Neuronal stem cell (in vitro differentiated cells): ENCODE results near the gene ACSL5.
"Not testable (repeated sequence)": the region's sequence is repeated elsewhere in the genome, so short reads cannot be mapped to it uniquely, and the experiment has no call there.

Experiments
- DNase-seq: peaks from one replicate; pipeline ENCODE4 v3.0.0-alpha.2; 2013; ENCODE audit warnings: low spot score
- H2AFZ ChIP-seq: one replicate; pipeline ENCODE4 v1.6.1; 2013; ENCODE audit warnings: mild to moderate bottlenecking, low read length, inconsistent platforms
- H2AK5ac ChIP-seq: 2 replicates; pipeline ENCODE4 v1.6.1; 2013; ENCODE audit warnings: low read depth, mild to moderate bottlenecking, inconsistent platforms, low read length, moderate library complexity, mixed read lengths
- H2BK120ac ChIP-seq: 2 replicates; pipeline ENCODE4 v1.6.1; 2013; ENCODE audit warnings: low read depth, mild to moderate bottlenecking, inconsistent platforms, low read length, moderate library complexity, mixed read lengths
- H2BK12ac ChIP-seq: one replicate; pipeline ENCODE4 v1.6.1; 2013; ENCODE audit warnings: low read length, inconsistent platforms
- H2BK15ac ChIP-seq: 2 replicates; pipeline ENCODE4 v1.6.1; 2013; ENCODE audit warnings: mild to moderate bottlenecking, low read length, inconsistent platforms, mixed read lengths
- H2BK5ac ChIP-seq: one replicate; pipeline ENCODE4 v1.6.1; 2013; ENCODE audit warnings: inconsistent platforms, mild to moderate bottlenecking, low read length, moderate library complexity
- H3K14ac ChIP-seq: one replicate; pipeline ENCODE4 v1.6.1; 2013; ENCODE audit warnings: low read length, inconsistent platforms
- H3K18ac ChIP-seq: 2 replicates; pipeline ENCODE4 v1.6.1; 2013; ENCODE audit warnings: low read length, inconsistent platforms
- H3K23ac ChIP-seq: 2 replicates; pipeline ENCODE4 v1.6.1; 2013; ENCODE audit warnings: low read depth, mild to moderate bottlenecking, mixed read lengths, low read length, inconsistent platforms; ENCODE audit not compliant: poor library complexity
- H3K27ac ChIP-seq: replicated peaks from 3 replicates; pipeline ENCODE4 v1.5.1; 2013; ENCODE audit warnings: low read length, inconsistent platforms
- H3K27me3 ChIP-seq, 3 experiments: 2 replicates each; pipeline ENCODE4 v1.6.1; 2013; ENCODE audit warnings: low read length in 3 of 3, mild to moderate bottlenecking in 2 of 3, inconsistent platforms in 1 of 3, low read depth in 1 of 3, mixed read lengths in 1 of 3, moderate library complexity in 1 of 3; ENCODE audit not compliant: control insufficient read depth in 3 of 3, insufficient read depth in 3 of 3
- H3K36me3 ChIP-seq, 2 donors: replicated peaks in 1 of 2; 2 replicates each; pipeline ENCODE4 v1.6.1; 2013; ENCODE audit warnings: low read length in 2 of 2; ENCODE audit not compliant: control insufficient read depth in 2 of 2, insufficient read depth in 2 of 2
- H3K4ac ChIP-seq: 2 replicates; pipeline ENCODE4 v1.6.1; 2013; ENCODE audit warnings: inconsistent platforms, mild to moderate bottlenecking, low read length, moderate library complexity
- H3K4me1 ChIP-seq, 2 donors: 1 replicate in 1 of 2; 2 replicates in 1 of 2; pipeline ENCODE4 v1.6.1; 2013; ENCODE audit warnings: low read length in 2 of 2, low read depth in 1 of 2; ENCODE audit not compliant: control insufficient read depth in 2 of 2, insufficient read depth in 1 of 2
- H3K4me2 ChIP-seq: one replicate; pipeline ENCODE4 v1.6.1; 2013; ENCODE audit warnings: mild to moderate bottlenecking, low read length, inconsistent platforms; ENCODE audit not compliant: insufficient read depth, poor library complexity, severe bottlenecking
- H3K4me3 ChIP-seq, 2 donors: 2 replicates each; pipeline ENCODE4 v1.5.1; 2013; ENCODE audit warnings: low read length in 2 of 2, mild to moderate bottlenecking in 2 of 2, inconsistent platforms in 1 of 2, moderate library complexity in 1 of 2
- H3K79me1 ChIP-seq: one replicate; pipeline ENCODE4 v1.6.1; 2013; ENCODE audit warnings: low read depth, mild to moderate bottlenecking, inconsistent platforms, low read length, moderate library complexity
- H3K9ac ChIP-seq: one replicate; pipeline ENCODE4 v1.6.1; 2013; ENCODE audit warnings: mild to moderate bottlenecking, low read depth, low read length, inconsistent platforms; ENCODE audit not compliant: poor library complexity
- H3K9me3 ChIP-seq, 2 donors: replicated peaks in 1 of 2; 2 replicates each; pipeline versions ENCODE3 to v1.6.1; 2013; ENCODE audit warnings: low read length in 2 of 2, mild to moderate bottlenecking in 2 of 2, inconsistent platforms in 1 of 2, low read depth in 1 of 2, mixed read lengths in 1 of 2, moderate library complexity in 1 of 2; ENCODE audit not compliant: control insufficient read depth in 2 of 2, insufficient read depth in 1 of 2
- H4K8ac ChIP-seq: one replicate; pipeline ENCODE4 v1.6.1; 2013; ENCODE audit warnings: low read depth, mild to moderate bottlenecking, inconsistent platforms, low read length, moderate library complexity
- H4K91ac ChIP-seq: one replicate; pipeline ENCODE4 v1.6.1; 2013; ENCODE audit warnings: low read length, low read depth, mild to moderate bottlenecking, inconsistent platforms; ENCODE audit not compliant: poor library complexity
- WGBS, 2 donors: extraction: QIAGEN DNeasy Blood & Tissue Kit; methylation state at CpG; one replicate each; pipeline ENCODE4 v1.1.7; 2013; ENCODE audit warnings: missing lambda C conversion rate in 2 of 2, mixed read lengths in 1 of 2; ENCODE audit not compliant: insufficient read length in 2 of 2, insufficient replicate concordance in 1 of 2; ENCODE audit errors: extremely low coverage in 2 of 2; 5-methylcytosine and 5-hydroxymethylcytosine counted together

Gene ACSL5

GRCh38 chr10:112402917-112403316 is 29.0 kb downstream of the ACSL5 start:
- no peak for DNase-seq
- H3K27ac ChIP-seq = no peak overlapping the region
- H2BK5ac ChIP-seq = no peak overlapping the region
- no peaks in the 10 kb centered on the region for H3K9me3 ChIP-seq
- H3K36me3 ChIP-seq = no peaks in the 10 kb centered on the region
- no peak overlapping the region for H3K4ac ChIP-seq
- no peak overlapping the region for H2BK120ac ChIP-seq
- H3K27me3 ChIP-seq = no peaks in the 10 kb centered on the region
- no peak overlapping the region for H2BK15ac ChIP-seq
- H2BK12ac ChIP-seq = no peak overlapping the region
- WGBS, 2 donors = no CpG with 5 or more reads among the region's 2 CpGs
- no peaks in the 10 kb centered on the region for H3K4me1 ChIP-seq
- H4K91ac ChIP-seq = no peak overlapping the region
- no peak overlapping the region for H2AK5ac ChIP-seq
- no peak overlapping the region for H2AFZ ChIP-seq
- no peaks in the 10 kb centered on the region for H3K79me1 ChIP-seq
- no peak overlapping the region for H3K23ac ChIP-seq
- H3K14ac ChIP-seq = no peak overlapping the region
- H3K4me2 ChIP-seq = no peak overlapping the region
- no peak overlapping the region for H3K9ac ChIP-seq
- no peak overlapping the region for H3K18ac ChIP-seq
- H3K4me3 ChIP-seq = no peak overlapping the region
- no peak overlapping the region for H4K8ac ChIP-seq

DNA sequence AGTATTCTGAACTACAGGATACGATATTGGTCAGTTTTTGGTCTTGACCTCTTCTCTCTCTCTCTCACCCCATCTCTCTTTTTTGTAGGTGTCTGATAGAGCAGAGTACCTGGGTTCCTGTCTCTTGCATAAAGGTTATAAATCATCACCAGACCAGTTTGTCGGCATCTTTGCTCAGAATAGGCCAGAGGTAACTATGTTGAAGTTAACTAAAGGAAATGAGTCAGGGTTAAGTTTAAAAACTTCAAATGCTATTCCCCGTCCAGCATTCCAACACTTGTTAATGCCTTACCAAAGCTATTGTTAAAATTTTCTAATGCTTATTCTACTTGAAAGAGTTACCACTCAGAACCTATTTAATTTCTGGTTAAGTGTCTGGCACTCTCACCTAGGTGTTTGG is 30.7 kb downstream of the ACSL5 start:
- no CpG with 5 or more reads among the region's 3 CpGs for WGBS, 2 donors
- H3K23ac ChIP-seq = no peak overlapping the region
- H4K91ac ChIP-seq = no peak overlapping the region
- H4K8ac ChIP-seq = no peak overlapping the region
- H3K4me2 ChIP-seq = no peak overlapping the region
- no peaks in the 10 kb centered on the region for H3K36me3 ChIP-seq
- no peak overlapping the region for H2BK12ac ChIP-seq
- no peaks in the 10 kb centered on the region for H3K79me1 ChIP-seq
- H3K9me3 ChIP-seq = no peaks in the 10 kb centered on the region
- H3K4ac ChIP-seq = no peak overlapping the region
- no peak overlapping the region for H2BK120ac ChIP-seq
- H3K27ac ChIP-seq = no peak overlapping the region
- no peak overlapping the region for H2AFZ ChIP-seq
- H3K27me3 ChIP-seq = no peaks in the 10 kb centered on the region
- no peak overlapping the region for H2BK5ac ChIP-seq
- no peak overlapping the region for H3K14ac ChIP-seq
- H3K4me1 ChIP-seq = no peaks in the 10 kb centered on the region
- H2BK15ac ChIP-seq = no peak overlapping the region
- no peak overlapping the region for H2AK5ac ChIP-seq
- no peak overlapping the region for H3K18ac ChIP-seq
- DNase-seq = no peak
- no peak overlapping the region for H3K9ac ChIP-seq
- H3K4me3 ChIP-seq = no peak overlapping the region

DNA sequence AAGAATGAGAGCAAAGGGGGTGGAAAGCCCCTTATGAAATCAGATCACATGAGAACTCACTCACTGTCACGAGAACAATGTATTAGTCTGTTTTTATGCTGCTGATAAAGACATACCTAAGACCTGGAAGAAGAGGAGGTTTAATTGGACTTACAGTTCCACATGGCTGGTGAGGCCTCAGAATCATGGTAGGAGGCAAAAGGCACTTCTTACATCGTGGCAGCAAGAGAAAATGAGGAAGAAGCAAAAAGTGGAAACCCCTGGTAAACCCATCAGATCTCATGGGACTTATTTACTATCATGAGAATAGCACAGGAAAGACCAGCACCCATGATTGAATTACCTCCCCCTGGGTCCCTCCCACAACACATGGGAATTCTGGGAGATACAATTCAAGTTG is 32.9 kb downstream of the ACSL5 start:
- H3K27ac ChIP-seq, H2AK5ac ChIP-seq, H2BK5ac ChIP-seq, H3K4ac ChIP-seq, H4K91ac ChIP-seq, H2BK15ac ChIP-seq, H3K18ac ChIP-seq, H3K79me1 ChIP-seq, H3K4me1 ChIP-seq, H3K27me3 ChIP-seq, H2BK12ac ChIP-seq, H2AFZ ChIP-seq, H3K4me2 ChIP-seq, H3K4me3 ChIP-seq, H2BK120ac ChIP-seq, H3K9me3 ChIP-seq, H3K23ac ChIP-seq, H3K9ac ChIP-seq, H4K8ac ChIP-seq, H3K14ac ChIP-seq, H3K36me3 ChIP-seq, DNase-seq: not testable (repeated sequence)
- WGBS, 2 donors = no CpG with 5 or more reads among the region's 2 CpGs

DNA sequence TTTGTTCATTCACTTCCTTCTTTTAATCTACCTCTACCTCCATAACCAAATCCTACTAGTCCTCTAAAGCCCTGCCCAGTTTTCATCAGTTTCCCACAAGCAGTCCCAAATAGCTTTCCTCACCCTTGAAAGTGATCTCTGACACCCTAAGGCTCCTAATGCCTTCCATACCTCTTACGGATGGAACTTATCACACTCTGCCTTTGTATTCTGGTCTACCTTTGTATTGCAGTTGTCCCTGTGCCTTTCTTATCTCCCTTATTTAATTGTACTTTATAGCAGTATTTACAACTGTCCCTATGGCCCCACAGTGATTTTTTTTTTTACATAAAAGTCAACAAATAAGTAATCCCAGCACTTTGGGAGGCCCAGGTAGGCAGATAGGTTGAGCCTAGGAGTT is 33.8 kb downstream of the ACSL5 start:
- H2BK5ac ChIP-seq = no peak overlapping the region
- H3K4ac ChIP-seq = no peak overlapping the region
- H3K27ac ChIP-seq = no peak overlapping the region
- no peak overlapping the region for H3K23ac ChIP-seq
- H3K18ac ChIP-seq = no peak overlapping the region
- H3K36me3 ChIP-seq = no peaks in the 10 kb centered on the region
- DNase-seq = no peak
- no peak overlapping the region for H3K14ac ChIP-seq
- no peak overlapping the region for H2BK15ac ChIP-seq
- H3K27me3 ChIP-seq = no peaks in the 10 kb centered on the region
- H2AFZ ChIP-seq = no peak overlapping the region
- H3K4me1 ChIP-seq = no peaks in the 10 kb centered on the region
- H2BK12ac ChIP-seq = no peak overlapping the region
- no peak overlapping the region for H3K4me3 ChIP-seq
- H3K79me1 ChIP-seq = no peaks in the 10 kb centered on the region
- H2BK120ac ChIP-seq = no peak overlapping the region
- H3K9ac ChIP-seq = no peak overlapping the region
- no peak overlapping the region for H2AK5ac ChIP-seq
- no peak overlapping the region for H4K91ac ChIP-seq
- no peak overlapping the region for H4K8ac ChIP-seq
- WGBS, 2 donors = no CpG with 5 or more reads among the region's 1 CpG
- H3K9me3 ChIP-seq = no peaks in the 10 kb centered on the region
- H3K4me2 ChIP-seq = no peak overlapping the region
